WTC11 (cell line): ENCODE measurements around the gene GPR137B.

Experiments used
- ERG ChIP-seq: fragments of 250-450 bp; sonication (Bioruptor Pico); IDR thresholded peaks from 2 replicates; pipeline ENCODE4 v1.8.0; 2021; ENCODE audit warnings: mild to moderate bottlenecking
- TF ChIP-seq, protein P1 (sequence below): fragments of 200-600 bp; IDR thresholded peaks from 2 replicates; pipeline ENCODE4 v1.8.0; 2022; ENCODE audit warnings: antibody characterized with exemption

DNA sequence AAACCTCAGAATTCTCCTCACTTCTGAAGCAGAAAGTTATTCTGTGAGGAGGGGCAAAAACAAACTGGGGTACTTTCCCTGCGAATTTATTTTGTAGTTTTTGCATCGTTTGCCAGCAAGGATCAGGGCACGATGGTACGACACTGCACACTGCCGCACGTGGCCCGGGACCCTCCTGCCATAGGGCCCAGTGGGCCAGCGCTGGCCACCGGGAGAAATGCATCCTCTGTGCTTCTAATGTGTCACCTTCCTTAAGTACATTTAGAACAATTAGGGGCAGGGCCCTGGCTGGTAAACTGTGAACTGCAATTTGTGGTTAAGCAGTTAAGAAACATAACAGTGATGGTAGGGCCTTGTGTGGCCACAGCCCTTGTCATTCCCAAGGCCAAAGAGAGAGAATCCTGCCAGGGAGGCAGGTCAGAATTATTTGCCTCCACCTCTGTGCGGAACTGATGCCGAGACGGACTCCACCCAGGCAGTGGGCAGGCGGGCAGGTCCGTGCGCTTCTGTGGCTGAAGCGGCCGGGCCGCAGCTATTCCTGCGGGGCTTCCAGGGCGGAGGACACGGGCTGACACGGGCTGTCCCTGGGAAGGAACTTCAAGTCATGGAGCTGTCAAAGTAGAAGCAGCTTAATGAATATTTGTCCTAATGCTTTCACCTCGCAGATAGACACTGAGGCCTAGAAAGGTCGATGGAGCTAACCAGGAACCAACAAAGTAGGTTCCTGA lies 12.5 kb downstream of the GPR137B start:
- TF ChIP-seq ERG (CRISPR knock-in tag), result no peak
- TF ChIP-seq, protein P1, sequence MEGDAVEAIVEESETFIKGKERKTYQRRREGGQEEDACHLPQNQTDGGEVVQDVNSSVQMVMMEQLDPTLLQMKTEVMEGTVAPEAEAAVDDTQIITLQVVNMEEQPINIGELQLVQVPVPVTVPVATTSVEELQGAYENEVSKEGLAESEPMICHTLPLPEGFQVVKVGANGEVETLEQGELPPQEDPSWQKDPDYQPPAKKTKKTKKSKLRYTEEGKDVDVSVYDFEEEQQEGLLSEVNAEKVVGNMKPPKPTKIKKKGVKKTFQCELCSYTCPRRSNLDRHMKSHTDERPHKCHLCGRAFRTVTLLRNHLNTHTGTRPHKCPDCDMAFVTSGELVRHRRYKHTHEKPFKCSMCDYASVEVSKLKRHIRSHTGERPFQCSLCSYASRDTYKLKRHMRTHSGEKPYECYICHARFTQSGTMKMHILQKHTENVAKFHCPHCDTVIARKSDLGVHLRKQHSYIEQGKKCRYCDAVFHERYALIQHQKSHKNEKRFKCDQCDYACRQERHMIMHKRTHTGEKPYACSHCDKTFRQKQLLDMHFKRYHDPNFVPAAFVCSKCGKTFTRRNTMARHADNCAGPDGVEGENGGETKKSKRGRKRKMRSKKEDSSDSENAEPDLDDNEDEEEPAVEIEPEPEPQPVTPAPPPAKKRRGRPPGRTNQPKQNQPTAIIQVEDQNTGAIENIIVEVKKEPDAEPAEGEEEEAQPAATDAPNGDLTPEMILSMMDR, result no peak
